GM21786 (cell line): ENCODE data around the gene CDC14B.
"Not testable (repeated sequence)": the region's sequence is repeated elsewhere in the genome, so short reads cannot be mapped to it uniquely, and the experiment has no call there.

Experiments used
- ATAC-seq: cut with Tn5 transposase; IDR thresholded peaks from one replicate; pipeline ENCODE4 v1.9.1; 2021; ENCODE audit not compliant: unreplicated experiment

Gene CDC14B

GRCh38 chr9:96551403-96551802 lies 68.2 kb downstream of the CDC14B start:
- ATAC-seq: no peak

GRCh38 chr9:96550659-96551058 lies 69.0 kb downstream of the CDC14B start:
- ATAC-seq: no peak

DNA sequence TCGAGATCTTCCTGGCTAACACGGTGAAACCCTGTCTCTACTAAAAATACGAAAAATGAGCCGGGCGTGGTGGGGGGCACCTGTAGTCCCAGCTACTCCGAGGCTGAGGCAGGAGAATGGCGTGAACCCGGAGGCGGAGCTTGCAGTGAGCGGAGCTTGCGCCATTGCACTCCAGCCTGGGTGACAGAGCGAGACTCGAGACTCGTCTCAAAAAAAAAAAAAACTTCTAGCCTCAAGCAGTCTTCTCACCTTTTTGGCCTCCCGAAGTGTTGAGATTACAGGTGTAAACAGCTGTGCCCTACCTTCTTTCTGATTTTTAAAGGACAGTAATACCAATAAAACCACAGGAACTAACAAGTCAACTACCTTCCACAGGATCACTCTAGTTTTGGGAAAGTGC lies 76.5 kb downstream of the CDC14B start:
- not testable (repeated sequence) for ATAC-seq

- ATAC-seq: no peak
Measured at GRCh38 chr9:96540106-96540505, 79.5 kb downstream of the CDC14B start.

GRCh38 chr9:96532173-96532572 lies 87.5 kb downstream of the CDC14B start:
- no peak for ATAC-seq

DNA sequence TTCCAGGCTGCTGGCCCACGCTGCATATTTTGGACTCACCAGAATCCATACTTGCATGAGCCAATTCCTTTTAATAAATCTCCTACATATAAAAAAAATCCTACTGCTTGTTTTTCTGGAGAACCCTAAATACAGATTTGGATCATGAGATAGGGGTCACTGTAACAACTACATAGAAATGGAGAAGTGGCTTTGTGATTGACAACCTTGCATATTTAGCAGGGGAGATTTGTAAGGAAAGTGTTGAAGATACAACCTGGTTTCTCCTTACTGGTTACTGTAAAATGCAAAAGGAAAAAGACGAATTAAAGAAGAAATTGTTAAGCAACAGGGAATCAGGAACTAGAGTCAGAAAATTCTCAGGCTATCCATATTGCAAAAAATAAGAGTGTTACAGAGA lies 94.9 kb downstream of the CDC14B start:
- ATAC-seq: no peak

GRCh38 chr9:96524045-96524444 lies 95.6 kb downstream of the CDC14B start:
- no peak for ATAC-seq

DNA sequence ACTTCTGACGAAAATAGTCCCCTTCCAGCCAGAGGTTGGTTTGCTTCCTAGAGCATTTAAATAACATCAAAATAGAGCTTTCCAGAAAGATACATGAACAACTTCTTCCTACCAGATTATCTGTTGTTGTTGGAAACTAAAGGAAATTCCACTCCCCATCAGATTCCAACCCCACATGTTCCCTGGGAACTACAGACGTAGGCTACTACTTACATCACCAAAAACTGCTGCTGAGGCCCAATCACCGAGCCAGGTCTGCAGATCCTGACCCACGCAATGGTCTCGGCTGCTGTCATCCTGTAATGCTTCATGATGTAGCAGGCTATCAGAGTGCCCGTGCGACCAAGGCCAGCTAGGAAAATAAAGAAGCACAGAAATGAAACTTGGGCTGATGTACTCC lies 96.3 kb downstream of the CDC14B start:
- no peak for ATAC-seq

DNA sequence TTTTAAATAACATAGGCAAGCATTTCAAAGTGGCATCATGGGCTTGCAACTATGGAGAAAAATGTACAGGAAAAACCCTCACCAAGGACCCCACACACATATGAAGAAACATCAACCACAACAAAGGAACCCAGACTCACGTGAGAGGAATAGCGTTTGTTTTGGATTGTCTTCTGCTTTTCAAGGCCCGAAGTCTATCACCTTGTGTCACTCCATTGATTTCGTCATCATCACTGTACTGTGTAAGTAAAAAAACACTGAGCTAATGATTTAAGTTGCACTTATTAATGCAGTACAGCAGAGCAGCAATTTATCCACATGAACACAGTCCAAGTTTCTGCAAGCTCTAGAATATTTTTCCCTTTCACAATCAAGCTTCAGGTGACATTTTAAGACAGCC lies 97.3 kb downstream of the CDC14B start:
- ATAC-seq: no peak

DNA sequence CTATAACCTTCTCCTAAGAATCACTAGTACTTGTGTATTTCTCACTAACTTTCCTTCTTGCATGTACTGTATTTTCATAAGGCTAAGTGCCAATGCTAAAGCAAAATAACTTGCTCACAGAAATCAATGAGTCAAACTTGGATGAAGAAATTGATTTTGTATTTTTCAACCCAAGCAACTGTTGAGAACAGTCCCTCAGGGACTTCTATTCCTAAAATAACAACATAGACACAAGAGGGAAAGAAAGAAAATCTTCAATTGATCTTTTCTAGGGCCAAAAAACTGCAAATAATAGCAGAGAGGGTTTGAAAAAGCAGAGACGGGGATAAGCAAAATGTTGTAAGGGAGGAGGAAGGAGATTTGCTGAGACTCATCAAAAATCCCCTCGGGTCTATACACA lies 99.9 kb downstream of the CDC14B start:
- no peak for ATAC-seq

- no peak for ATAC-seq
Measured at GRCh38 chr9:96519095-96519494, 100.5 kb downstream of the CDC14B start.

DNA sequence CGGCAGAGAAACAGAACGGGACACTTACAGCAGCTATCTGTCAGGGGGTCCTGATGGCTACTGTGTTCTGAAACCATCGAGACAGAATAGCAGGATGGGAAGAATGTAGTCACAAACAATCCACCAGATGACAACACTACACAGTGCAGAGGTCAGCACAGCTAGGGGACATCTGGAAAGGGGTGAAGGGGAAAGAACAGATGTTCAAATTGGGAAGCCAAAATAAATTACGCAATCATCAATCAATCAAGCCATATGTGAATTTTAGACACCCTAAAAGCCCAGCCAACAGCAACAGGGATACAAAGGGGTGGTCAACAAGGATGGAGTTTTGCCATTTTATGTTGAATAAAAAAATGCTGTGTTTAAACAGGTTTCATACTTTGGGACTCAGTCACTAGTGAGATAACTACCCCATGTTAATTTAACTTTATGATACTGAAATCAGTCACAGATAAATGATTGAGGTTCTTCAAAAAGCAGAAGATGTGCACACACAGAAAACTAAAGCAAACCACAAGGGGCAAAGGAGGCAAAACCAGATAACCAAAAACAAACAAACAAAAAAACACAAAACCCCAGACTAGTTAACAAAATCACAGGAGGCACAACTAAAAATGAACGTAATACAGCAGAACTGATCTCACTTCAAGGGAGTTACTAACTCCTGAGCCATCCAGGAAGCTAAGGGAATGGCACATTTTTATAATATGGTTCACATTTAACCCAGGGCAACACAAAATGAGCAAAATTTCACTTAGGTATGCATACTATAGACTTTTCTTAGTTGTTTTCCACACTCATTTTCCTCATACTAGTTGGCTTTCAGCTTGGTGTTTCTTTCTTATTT lies 103.8 kb downstream of the CDC14B start:
- ATAC-seq: no peak

DNA sequence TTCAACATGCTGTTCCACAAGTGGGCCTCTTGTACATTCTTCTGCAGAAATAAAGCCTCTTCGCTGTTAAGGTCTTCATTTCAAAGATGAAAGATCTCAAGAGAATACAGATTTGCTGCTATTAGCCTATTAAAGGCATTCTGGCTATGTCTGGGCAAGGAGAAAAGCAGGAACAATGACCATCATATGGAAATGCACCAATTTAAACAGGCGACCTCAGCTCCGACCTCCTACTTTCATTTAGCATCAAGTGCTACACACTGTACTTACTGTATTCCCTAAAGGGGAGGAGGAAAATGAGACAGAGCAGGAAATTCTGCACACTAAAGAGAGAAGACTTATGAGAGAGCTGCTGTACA lies 104.9 kb downstream of the CDC14B start:
- ATAC-seq: no peak

GRCh38 chr9:96514108-96514799 lies 105.4 kb downstream of the CDC14B start:
- ATAC-seq: no peak

DNA sequence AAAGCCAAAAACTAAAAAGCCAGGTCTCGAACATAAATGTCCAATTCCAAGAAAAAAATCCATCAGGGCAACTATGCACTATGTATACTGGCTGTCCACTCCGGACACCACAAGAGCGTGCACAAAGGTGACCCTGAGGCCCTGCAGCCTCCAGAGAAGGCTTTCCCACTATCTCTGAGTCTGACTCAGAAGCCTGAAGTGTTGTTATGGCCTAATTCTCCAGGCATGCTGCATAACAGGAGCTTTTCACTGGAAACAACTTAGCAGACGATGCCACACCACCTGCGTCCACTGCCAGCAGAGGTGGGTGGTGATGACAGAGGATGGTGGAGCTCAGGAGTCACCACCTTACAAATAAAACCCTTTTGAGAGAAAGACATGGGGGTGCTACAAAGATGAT lies 106.0 kb downstream of the CDC14B start:
- ATAC-seq: no peak

- ATAC-seq: no peak
Measured at GRCh38 chr9:96512240-96512639, 107.4 kb downstream of the CDC14B start.

DNA sequence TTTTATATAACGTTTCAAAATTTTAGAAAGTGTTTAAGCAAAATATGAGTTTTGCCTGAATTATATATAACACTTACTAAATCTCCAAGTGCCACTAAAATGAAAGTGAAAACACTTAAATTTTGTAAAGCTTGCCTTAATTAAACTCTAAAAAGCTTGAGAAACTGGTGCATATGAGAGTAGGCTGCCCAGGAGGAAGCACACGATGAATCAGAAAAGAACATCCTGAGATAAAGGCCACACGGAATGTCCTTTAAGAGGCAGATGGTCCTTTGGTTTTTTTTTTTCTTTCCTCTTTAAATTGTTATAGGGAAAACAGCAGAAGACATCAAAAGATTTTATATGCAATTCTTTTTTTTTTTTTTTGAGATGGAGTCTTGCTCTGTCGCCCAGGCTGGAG lies 109.4 kb downstream of the CDC14B start:
- no peak for ATAC-seq

GRCh38 chr9:96509848-96510247 lies 109.8 kb downstream of the CDC14B start:
- no peak for ATAC-seq

- no peak for ATAC-seq
Measured at GRCh38 chr9:96509026-96509425, 110.6 kb downstream of the CDC14B start.

DNA sequence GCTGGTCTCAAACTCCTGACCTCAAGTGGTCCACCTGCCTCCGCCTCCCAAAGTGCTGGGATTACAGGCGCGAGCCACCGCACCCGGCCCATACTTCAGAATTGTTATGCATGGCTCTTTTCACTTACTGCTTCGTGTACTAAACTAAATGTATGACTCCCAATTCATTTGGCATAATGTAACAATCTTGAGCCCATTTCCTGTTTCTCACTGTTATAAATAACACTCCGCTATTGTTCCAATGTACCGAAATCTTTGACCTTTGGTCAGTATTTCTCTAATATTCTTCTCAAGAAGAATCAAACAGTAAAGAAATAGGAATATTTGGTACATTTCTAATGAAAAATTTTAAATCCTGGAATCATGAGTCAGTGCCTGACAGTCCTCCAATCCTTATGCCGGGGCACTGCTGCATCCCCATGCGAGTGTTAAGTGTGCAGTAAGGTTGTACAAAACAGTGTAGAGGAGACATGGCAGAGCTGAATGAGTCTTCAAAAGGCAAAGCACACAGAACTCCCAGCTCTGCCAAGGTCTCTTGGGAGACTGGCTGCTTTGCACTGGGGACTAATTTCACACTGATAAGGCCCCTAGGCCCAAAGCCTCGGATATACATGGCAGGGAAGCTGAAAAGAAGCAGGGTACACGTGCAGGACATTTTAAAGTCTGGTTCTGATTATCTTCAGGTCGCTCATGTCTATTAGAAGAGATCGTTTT lies 111.3 kb downstream of the CDC14B start:
- no peak for ATAC-seq

DNA sequence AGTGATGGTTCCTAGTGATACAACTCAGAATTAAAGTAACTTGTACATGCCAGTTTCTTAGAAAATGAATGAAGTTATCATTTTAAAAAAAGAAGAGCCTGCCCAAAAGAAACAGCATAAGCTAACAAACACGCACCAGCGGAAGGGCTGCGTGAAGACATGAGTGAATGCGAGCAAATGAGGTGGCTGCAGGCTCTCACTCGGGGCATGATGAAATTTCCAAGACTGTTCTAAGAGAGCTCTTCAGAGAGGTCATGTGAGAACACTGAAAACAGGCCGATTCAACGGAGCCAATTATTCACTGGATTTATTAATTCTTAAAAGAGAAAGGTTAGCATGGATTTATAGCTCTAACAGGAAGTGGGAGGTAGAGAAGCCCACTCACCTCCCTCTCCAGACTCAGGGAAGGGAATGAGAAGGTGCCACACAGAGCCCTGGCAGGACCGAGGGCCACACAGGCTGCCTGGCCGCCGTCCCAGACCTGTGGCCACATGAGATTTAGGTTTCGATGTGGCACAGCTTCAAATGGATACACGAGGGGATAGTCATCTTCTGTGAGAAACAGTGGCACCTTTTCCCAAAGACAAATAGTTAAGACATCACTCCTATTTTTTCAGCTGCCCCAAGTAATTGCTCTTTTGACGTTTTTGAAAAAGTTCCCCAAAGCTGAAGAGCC lies 114.2 kb downstream of the CDC14B start:
- ATAC-seq: no peak
